NOMO-1 treated with DMSO at 0.1 percent for 48 hours (cell line): ENCODE data around the gene CNOT8.
"Not testable (repeated sequence)": the region's sequence is repeated elsewhere in the genome, so short reads cannot be mapped to it uniquely, and the experiment has no call there.

Experiments
- DNase-seq: peaks from one replicate; lab custom pipeline; 2025; ENCODE audit not compliant: unreplicated experiment; lab: John Stamatoyannopoulos, UW

Gene CNOT8

DNA sequence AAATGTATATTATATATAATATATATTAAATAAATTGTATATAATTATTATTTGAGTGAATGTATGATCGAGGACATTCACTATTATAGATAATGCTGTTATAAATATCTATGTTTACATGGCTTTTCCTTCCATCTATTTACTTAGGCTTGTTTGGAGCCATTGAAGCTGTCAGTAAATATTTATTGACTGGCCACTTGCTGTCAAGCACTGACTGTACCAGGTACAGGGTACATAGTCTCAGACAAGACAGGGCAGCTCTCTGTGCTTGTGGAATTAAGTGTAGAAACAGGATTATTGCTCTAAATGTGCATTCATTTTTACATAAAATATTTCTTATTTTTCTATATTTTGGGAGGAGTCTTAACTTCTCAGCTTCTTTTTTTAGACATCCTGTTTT lies 24.4 kb upstream of the CNOT8 start:
- no peak for DNase-seq

DNA sequence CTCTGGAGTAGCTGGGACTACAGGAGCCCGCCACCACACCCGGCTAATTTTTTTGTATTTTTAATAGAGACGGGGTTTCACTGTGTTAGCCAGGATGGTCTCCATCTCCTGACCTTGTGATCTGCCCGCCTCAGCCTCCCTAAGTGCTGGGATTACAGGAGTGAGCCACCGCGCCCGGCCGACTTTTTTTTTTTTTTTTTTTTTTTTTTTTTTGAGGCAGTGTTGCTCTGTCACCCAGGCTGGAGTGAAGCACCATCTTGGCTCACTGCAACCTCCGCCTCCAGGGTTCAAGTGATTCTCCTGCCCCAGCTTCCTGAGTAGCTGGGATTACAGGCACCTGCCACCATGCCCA lies 22.8 kb upstream of the CNOT8 start:
- not testable (repeated sequence) for DNase-seq

DNA sequence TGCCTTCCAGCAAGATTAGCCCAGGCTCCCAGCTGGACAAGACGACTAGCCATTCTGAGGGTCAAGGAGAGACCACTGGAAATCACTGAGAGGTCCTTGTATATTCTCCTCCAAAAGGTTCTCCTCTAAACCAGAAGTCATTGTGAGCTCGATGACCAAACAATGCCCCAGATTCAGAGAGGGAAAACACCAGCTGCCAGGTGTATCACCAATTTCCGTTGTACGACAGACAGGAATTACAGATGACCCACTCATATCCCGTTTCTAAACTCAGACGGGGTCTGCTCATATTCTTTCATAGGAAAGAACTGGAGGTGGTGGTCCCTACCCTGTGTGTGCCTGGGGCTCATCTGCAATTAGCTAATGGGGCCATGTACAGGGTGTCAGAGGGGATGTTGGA lies 22.2 kb upstream of the CNOT8 start:
- DNase-seq: no peak

DNA sequence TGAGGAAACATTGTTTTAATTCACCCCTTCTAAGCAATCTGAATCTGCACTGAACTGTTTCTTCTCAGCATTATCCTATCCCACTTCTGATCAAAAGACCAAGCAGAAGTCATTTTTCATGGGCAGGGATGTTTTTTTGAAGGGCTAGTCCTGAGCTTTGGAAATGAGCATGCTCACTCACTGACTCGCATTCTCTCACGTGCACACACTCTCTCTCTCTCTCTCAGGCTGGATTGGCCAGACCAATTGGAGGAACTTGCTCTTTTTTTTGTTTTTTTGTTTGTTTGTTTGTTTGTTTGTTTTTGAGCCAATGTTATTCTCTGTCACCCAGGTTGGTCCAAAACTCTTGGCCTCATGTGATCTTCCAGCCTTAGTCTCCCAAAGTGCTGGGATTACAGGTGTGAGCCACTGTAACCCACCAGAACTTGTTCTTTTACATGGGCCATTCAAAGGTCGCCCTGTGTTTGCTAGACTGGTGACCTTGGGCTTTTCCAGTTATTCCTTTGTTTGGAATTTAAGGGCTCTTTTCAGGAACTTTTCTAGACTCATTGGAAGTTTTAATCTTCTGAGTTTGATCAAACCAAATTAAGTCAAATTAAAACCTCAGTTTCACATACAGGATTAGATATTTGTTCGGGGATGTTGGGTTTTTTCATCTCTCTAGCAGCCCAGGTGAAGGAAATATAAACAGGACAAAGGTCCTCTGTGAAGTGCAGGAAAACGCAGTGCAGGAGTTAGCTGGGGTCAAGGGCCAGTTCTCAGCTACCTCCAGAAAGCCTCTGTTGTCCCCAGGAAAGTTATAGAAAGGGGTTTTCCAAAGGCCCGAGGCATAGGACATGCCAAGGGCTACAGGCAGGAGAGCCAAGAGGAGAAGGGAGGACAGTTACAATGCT lies 21.2 kb upstream of the CNOT8 start:
- DNase-seq: no peak

DNA sequence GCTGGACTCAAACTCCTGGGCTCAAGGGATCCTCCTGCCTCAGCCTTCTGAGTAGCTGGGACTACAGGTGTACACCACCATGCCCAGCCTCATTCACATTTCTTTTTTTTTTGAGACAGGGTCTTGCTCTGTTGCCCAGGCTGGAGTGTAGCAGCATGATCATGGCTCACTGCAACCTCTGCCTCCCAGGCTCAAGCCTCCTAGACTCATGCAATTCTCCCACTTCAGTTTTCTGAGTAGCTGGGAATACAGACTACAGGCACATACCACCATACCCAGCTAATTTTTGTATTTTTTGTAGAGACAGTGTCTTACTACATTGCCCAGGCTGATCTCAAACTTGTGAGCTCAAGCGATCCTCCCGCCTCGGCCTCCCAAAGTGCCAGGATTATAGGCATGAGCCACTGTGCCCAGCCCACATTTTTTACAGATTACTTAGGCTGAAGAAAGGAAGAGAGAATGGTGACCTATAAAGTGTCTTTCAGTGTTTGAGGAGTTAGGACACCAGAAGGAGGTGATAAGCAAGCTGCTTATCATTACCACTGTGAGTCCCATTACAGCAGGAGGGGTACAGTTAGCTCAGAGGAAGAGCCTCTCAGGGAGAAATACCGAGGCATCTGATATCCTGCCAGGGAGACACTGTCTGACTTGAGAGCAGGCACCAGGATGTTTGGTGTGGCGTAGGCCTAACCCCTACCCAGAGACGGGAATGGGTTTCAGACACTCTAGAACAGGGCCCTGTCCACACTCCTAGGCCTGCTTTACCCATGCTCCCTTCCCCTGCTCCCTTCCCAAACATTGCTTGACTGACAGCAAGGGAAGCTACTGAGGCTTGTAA lies 17.8 kb upstream of the CNOT8 start:
- no peak for DNase-seq

DNA sequence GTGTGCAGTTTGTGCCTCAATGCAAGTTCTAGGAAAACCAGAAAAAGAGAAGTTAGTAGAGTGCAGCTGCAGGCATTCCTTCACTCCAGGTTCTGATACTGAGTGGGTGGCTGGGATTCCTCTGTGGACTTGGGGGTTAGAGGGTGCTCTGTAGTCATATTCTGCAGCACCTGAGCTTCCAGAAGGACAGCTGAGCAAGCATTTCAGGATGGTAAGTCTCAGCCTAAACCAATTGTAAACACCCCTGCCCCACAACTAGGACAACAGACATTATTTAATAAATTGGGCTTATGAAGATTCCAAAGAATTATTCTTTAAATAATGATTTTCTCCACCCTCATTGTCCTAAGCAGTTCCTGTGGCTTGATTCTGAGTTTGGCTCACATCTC lies 17.2 kb upstream of the CNOT8 start:
- no peak for DNase-seq

DNA sequence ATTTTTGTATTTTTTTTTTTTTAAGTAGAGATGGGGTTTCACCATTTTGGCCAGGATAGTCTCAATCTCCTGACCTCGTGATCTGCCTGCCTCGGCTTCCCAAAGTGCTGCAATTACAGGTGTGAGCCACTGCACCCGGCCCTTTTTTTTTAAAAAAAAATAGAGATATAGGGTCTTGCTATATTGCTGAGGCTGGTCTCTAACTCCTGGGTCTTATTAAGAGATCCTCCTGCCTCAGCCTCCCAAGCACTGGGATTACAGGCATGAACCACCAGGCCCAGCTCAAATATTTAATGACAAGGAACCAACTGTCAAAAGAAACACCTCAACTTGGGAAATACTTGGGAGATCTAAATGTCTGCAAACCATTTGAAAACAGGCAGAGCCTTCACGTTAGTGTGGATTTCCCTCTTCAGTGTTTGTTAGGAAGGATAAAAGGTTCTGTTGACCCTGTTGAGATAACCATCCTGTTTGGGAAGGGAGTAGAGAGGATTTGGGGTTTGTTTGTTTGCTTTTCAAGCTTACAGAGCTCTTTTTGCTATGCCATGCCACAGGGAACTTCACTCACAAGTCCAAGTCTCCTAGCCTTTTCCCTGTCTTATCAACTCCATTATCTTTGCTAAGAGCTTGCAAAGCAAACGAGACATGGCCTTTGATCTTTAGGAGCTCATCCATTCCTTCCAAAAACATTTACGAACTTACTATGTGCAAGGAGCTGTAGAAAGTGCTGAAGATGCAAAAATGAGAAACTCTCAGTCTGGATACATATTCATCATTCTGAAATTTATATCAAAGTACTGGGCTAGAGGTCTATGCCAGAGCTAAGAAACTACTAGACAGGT lies 15.5 kb upstream of the CNOT8 start:
- DNase-seq: no peak

DNA sequence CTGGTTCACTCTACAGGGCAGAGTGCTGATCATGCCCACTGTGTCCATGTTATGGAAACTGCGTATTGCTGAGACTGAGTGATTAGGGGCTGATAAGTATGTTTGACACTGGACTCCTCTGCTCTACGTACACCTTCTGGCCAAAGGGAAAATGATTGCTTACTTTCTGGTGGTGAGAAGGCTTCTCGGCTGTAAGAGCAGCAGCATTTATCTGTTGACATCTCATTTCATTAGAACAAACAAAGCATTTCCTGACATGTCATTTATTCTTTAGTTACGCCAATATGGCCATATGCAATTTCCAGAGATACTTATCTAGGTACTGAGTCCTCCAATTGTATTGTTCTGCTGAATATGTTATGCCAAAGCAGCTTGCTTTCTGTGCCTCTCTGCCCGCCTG lies 13.6 kb upstream of the CNOT8 start:
- DNase-seq: no peak

DNA sequence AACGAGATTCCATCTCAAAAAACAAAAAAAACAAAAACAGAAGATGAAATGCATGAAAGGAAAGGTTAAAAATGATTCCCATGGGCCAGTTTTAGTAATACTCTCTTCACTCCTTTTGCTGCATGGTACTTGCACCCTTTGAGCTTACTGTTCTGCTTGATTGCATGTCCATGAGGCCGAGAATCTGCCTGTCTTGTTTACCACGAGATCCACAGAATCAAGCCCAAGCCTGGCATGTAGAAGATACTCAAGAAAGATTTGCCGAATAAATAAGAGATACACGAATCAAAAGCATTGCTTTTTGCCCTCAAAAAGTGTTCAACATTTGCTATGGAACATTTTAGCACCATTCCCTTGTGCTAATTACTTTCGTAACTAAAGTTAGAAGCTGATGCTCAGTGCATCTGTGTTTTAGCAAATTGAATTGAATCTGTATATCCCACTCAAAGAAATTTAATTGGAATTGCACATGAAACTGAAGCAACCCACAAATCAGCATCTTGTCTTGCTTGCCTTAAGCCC lies 9.1 kb upstream of the CNOT8 start:
- DNase-seq: no peak

DNA sequence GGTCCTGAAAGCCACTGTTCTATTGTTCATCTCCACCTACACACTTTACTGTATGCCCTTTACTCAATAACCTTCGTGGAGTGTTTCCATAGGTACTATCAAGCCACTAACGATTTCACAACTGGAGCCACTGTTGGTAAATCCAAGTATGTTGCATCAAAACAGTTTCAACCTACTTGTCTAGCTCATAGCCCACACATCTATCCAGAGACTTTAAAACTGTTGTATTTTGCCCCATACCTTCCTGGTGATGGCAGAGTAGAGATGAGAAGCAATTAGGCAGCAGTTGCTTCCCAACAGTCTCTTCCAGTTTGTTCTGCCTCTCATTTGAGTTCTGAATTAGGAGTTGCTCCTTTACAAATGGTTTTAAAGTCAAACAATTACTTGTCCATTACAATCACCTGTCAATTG lies 8.6 kb upstream of the CNOT8 start:
- DNase-seq: peak; percentile 9

DNA sequence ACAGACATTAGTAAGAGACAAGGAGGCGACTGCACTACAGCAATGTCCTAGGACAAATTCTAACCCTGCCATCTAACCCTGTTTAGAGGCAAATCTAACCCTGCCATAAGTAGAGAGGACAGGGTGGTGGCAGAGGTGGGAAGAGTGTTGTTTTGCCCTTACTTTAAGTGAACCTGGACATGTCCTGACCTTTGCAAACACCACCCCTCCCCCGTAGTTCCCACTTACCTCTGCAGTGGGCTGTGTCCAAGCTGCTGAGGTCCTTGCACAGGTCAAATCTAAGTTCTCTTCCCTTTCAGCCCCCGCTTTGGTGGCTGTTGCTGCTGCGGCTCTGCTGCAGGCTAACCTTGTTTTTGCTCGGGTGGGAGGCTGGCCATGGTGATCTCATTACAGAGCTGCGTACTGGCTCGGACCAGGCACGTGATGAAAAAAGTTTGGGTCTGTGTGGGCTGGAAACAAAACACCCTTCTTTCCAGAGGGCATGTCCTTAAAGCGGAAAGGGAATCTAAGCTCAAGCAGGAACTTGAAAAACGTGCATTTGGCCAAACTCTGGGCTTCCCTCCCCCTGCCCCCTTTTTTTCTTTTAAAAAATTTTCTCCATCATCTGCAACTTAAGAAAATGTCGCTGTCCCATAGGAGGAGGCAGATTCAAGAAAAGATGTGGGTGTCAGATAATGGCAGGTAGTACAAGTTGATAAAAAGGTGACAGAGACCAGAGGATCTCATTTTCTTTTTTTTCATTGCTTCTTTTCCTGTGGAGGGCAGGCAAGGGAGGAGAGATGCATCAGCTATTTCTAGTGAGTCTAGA lies 8.0 kb upstream of the CNOT8 start, which contains the start of gene FAXDC2:
Gene FAXDC2 (minus strand): TSS at position 349 of the 808 bp plus-strand sequence. CDS start 12,425 bp downstream, outside the sequence.
- DNase-seq: no peak

DNA sequence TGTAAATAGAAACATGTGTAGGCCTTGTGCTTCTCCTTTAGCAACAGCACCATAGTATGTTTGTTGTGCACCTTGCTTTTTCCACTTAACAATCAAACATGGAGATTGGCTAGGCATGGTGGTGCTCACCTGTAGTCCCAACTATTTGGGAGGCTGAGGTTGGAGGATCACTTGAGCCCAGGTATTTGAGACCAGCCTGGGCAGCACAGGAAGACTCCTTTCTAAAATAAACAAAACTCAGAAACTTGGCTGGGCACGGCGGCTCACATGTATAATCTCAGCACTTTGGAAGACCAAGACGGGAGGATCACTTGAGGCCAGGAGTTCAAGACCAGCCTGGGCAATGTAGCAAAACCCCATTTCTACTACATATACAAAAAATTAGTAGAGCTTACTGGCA lies 7.1 kb upstream of the CNOT8 start:
- DNase-seq: no peak

DNA sequence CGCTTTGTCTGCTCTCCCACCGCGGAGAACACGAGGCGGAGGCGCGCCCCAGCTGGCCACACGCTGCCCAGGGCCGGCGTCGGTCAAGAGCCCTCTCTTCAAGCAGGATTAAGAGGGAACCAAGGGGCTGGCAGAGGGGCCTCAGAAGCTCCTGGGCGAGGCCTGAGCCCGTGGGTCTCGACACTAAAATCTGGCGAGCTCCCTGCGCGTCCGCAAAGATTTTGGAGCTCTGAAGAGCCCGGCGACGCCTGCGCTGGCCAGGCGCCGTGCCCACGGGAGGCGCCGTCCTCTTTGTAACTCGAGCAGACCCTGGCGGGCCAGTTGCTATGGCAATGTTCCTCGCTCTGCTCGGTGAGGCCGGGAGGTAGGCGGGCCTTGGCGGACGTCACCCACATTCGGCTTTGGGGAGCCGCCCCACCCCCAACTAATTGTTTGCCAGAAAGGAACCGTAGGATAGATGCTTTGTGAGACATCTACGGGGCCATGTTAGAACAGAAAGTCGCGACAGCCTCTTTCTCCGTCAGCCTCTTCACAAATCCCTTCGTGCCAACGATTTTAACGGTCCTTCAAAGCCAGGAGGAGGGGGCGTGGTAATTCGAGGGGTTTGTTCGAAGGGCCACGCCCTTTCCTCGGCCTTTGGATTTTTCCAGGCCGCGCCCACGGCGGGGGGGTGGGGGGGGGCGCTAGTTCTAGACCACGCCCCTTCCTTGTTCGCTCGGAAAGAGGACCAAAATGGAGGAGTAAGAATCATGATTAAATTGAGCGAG lies 714 bp upstream of the CNOT8 start:
- peak; percentile 92 for DNase-seq

DNA sequence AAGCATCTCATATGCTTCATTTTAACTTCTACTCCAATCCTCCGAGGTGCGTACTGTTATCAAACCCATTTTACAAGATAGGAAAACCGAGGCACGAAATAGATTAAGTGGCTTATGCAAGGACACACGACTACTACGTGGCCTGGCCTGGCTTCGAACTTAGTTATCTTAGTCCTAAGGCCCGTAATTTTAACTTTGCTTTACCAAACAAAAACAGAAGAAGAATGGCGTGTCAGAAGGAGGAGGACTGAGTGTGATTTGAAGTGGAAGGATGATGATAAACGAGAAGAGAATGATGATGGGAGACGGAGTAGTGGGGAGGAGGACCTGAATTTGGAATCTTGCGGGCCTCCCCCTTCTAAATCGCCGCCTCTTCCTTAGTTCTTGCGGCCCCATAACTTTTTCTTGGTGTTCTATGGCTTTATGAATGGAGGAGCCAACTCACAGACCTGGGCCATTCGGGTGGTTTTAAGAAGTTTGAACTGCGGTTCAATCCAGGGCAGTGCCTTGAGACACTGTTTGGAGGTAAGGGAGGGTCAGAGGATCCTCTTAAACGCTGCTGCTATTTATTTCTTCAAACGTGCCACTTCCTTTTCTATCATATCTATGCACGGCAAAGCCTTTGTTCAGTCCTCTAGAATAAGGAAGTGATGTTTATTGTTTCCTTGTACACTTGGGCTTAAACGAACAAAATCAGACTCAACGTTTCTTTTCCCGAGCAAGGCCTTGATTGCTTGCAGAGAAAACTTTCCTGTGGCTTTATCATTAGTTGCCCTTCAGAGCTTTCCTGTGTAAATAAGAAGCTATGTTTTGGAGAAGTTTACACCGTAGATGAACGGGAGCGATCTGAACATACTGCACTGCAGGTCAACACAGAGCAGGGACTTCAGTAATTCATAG lies 795 bp downstream of the CNOT8 start:
- peak; percentile 90 for DNase-seq

DNA sequence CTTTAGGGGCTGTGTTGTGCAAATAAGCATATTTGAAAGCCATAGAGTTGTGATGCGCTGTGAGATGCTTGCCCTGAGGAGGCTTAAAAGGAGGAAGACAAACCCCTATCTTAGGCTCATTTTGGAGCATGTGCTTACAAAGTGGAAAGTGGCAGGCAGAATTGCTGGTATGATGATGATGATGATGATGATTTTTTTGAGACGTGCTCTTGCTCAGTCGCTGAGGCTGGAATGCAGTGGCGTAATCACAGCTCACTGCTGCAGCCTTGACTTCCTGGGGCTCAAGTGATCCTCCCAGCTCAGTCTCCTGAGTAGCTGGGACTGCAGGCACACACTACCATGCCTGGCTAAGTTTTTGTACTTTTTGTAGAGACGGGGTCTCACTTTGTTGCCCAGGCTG lies 1.7 kb downstream of the CNOT8 start:
- peak; percentile 25 for DNase-seq

DNA sequence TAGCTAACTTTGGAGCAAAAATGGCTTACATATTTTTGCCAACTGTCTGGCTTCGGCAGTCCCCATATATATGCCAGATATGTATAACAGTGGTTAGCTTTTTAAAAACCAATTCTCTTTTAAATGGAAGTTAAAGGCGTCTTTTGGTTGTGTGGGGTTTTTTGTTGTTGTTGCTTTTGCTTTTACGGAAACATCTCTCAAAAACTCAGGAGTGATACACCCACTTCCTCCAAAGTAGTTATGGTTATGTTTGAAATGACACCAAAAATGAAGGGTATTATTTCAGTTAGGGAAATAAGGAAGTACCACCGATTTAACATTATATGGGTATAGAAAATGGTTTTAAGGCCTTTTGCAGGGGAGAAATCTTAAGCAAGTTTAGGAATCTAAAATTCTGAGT lies 2.3 kb downstream of the CNOT8 start:
- DNase-seq: peak; percentile 76

DNA sequence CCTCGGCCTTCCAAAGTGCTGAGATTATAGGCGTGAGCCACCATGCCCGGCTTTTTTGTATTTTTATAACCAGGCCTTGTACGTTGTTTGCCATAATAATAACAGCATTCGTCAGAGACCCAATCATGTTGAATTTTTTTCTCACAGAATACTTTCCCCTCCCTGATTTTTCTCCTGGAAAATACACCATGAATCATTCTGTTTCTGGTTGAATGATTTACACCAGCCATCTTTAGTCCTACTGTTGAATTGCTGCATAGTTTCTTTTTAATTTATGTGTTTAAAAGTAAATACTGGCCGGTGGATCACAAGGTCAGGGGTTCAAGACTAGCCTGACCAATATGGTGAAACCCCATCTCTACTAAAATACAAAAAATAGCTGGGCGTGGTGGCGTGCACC lies 3.5 kb downstream of the CNOT8 start:
- no peak for DNase-seq

DNA sequence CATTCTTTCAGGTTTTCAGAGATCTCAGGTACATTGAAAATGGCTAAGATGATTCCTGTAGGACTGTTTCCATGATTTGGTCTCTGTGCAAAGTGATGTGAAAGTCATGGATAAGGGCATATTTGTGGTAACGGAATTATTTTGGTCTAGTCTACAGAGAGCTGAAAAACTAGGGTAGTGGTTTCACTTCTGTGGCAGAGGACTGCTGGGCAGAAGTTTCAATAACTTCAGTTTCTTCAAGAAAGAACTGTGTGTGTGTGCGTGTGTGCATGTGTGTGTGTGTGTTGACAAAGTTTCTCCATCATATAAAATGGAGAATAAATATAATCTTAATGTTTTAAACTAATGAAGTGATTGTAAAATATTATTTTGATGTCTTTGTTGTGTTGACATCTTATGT lies 4.3 kb downstream of the CNOT8 start:
- peak; percentile 33 for DNase-seq
